IMR-90 (cell line): Measurements from ENCODE around the gene CLCNKA.

Source experiments
- CHD1 ChIP-seq: IDR thresholded peaks from 2 replicates; pipeline ENCODE4 v1.6.1; 2012; ENCODE audit warnings: low read depth, low read length, improper control_type of control experiment
- CTCF ChIP-seq: conservative IDR thresholded peaks from 2 replicates; pipeline ENCODE4 v1.5.1; 2012; ENCODE audit warnings: mild to moderate bottlenecking, low read depth, low read length, improper control_type of control experiment
- POLR2A ChIP-seq: IDR thresholded peaks from 2 replicates; pipeline ENCODE4 v1.6.1; 2012; ENCODE audit warnings: mild to moderate bottlenecking, low read depth, low read length

- TF ChIP-seq CHD1 (no peak), CTCF (no peak), POLR2A (no peak)
Measured at GRCh38 chr1:15974855-15975254, 47.0 kb upstream of the CLCNKA start.
